Measurements from ENCODE around the gene MRPL22. TPM values are rescaled to one million over a fixed set of nuclear protein-coding genes. Genes with fewer than 3 reads are reported as not detected.

The MRPL22 gene
- total and polyA plus RNA-seq, 2 donors (not counting 3 experiments of a cell fraction or from before 2014, with no cell fraction given), result 66.9 to 112 TPM

GRCh38 chr5:154956712-154957111, 15.8 kb downstream of the MRPL22 start:
- no peaks in the 10 kb centered on the region for H3K9me1 ChIP-seq (replicated peaks; ENCODE audit: control insufficient read depth, extremely low read depth, insufficient read depth, low read length)
- H3K9me3 ChIP-seq (replicated peaks; ENCODE audit: control insufficient read depth, insufficient read depth, low read length), result no peaks in the 10 kb centered on the region
- no peak overlapping the region for H3K4me3 ChIP-seq (replicated peaks in 1 of 3; ENCODE audit: insufficient read depth in 1 of 3, low read depth in 1 of 3, low read length in 3 of 3)
- intact Hi-C loops (cut with micrococcal nuclease), result no loop called here
- TF ChIP-seq FOS (IDR thresholded peaks at IDR 0.05; ENCODE audit: borderline replicate concordance, insufficient read depth, low read length) (no peak), MAX (IDR thresholded peaks at IDR 0.05; ENCODE audit: insufficient read depth, insufficient read length) (no peak), CTCF (IDR thresholded peaks at IDR 0.05; ENCODE audit: extremely low read depth in 1 of 2, insufficient read depth in 1 of 2, low read depth in 1 of 2, low read length in 2 of 2) (no peak), MYC (IDR thresholded peaks at IDR 0.05; ENCODE audit: low read depth, low read length) (no peak), EZH2 (IDR thresholded peaks at IDR 0.05; ENCODE audit: borderline replicate concordance, low read depth, low read length, severe bottlenecking) (no peak), GATA2 (IDR thresholded peaks at IDR 0.05; ENCODE audit: insufficient read depth, insufficient read length, low read depth, low read length) (no peak), JUN (IDR thresholded peaks at IDR 0.05; ENCODE audit: borderline replicate concordance, insufficient read depth, insufficient read length, low read depth) (no peak), POLR2AphosphoS5 (IDR thresholded peaks at IDR 0.05; ENCODE audit: insufficient read depth, low read depth, low read length) (no peak), POLR2A (IDR thresholded peaks at IDR 0.05; ENCODE audit: low read depth, low read length) (no peak)
- BruUV-seq (replicated peaks), result no TSS peak
- dilution Hi-C loops (cut with MboI; ENCODE audit: extremely low pct_ligation_motif_present, low sequenced_read_pairs), result no loop called here
- H3K4me2 ChIP-seq (ENCODE audit: insufficient read depth, low read length), result no peak overlapping the region
- no peaks in the 10 kb centered on the region for H3K27me3 ChIP-seq (ENCODE audit: control insufficient read depth in 2 of 2, insufficient read depth in 2 of 2, low read length in 2 of 2)
- CTCF ChIA-PET, result interaction anchor here (1.3 to 3.3 kb wide), 2 partner anchors 15 to 72 kb away, joined by 3 to 12 read pairs; no protein-coding TSS in a partner anchor
- no peak overlapping the region for H3K9ac ChIP-seq (replicated peaks; ENCODE audit: extremely low read depth, insufficient read depth, low read length)
- no peak overlapping the region for H3K27ac ChIP-seq (ENCODE audit: insufficient read depth, low read depth, low read length)
- H2AFZ ChIP-seq (ENCODE audit: low read depth, low read length), result no peak overlapping the region
- H3K4me1 ChIP-seq (ENCODE audit: control insufficient read depth, extremely low read depth, insufficient read depth, low read length), result no peaks in the 10 kb centered on the region
- H4K20me1 ChIP-seq (replicated peaks; ENCODE audit: control insufficient read depth, extremely low read depth, insufficient read depth, low read length), result no peaks in the 10 kb centered on the region
- H3K36me3 ChIP-seq (ENCODE audit: control insufficient read depth in 2 of 2, extremely low read depth in 1 of 2, insufficient read depth in 2 of 2, low read length in 2 of 2), result peaks cover 12 to 13% of the 10 kb centered on the region in 2 experiments
- POLR2A ChIA-PET, result no interaction called here
- no peak for DNase-seq (ENCODE audit: low read depth, low spot score)
- H3K79me2 ChIP-seq (ENCODE audit: control insufficient read depth, insufficient read depth, low read length), result peaks cover 6% of the 10 kb centered on the region
- FAIRE-seq, result no peak

All from endothelial cell of umbilical vein (primary cell).